ACC112 (cell line): ENCODE measurements around the gene AOPEP.
A peak's percentile ranks its signal among the peaks of the same experiment; 100 is the strongest.

Source experiments
- H2AFZ ChIP-seq: fragments of 200-600 bp; sonication (generic); one replicate; pipeline ENCODE4 v1.6.0; 2017; ENCODE audit warnings: antibody characterized with exemption, low read length; ENCODE audit not compliant: unreplicated experiment
- H3K27ac ChIP-seq: fragments of 200-600 bp; sonication (generic); 2 replicates; pipeline ENCODE4 v1.5.1; 2014; ENCODE audit warnings: low read depth, mild to moderate bottlenecking, antibody characterized with exemption, low read length, moderate library complexity
- H3K27me3 ChIP-seq: fragments of 200-600 bp; sonication (generic); 2 replicates; pipeline ENCODE4 v1.6.1; 2014; ENCODE audit warnings: mild to moderate bottlenecking, antibody characterized with exemption, low read length, moderate library complexity, mixed read lengths; ENCODE audit not compliant: insufficient read depth
- H3K36me3 ChIP-seq: fragments of 200-600 bp; sonication (generic); 2 replicates; pipeline ENCODE4 v1.6.1; 2016; ENCODE audit warnings: mild to moderate bottlenecking, antibody characterized with exemption, low read length, moderate library complexity, mixed read lengths; ENCODE audit not compliant: insufficient read depth
- H3K4me1 ChIP-seq: fragments of 200-600 bp; sonication (generic); one replicate; pipeline ENCODE4 v1.6.1; 2016; ENCODE audit warnings: low read length, mixed read lengths; ENCODE audit not compliant: insufficient read depth, unreplicated experiment, control insufficient read depth
- H3K4me3 ChIP-seq: fragments of 200-600 bp; sonication (generic); 2 replicates; pipeline ENCODE4 v1.5.1; 2014; ENCODE audit warnings: mild to moderate bottlenecking, low read depth, low read length
- H3K79me2 ChIP-seq: fragments of 200-600 bp; sonication (generic); one replicate; pipeline ENCODE4 v1.6.0; 2016; ENCODE audit warnings: low read length; ENCODE audit not compliant: control insufficient read depth, unreplicated experiment, insufficient read depth

Gene AOPEP

DNA sequence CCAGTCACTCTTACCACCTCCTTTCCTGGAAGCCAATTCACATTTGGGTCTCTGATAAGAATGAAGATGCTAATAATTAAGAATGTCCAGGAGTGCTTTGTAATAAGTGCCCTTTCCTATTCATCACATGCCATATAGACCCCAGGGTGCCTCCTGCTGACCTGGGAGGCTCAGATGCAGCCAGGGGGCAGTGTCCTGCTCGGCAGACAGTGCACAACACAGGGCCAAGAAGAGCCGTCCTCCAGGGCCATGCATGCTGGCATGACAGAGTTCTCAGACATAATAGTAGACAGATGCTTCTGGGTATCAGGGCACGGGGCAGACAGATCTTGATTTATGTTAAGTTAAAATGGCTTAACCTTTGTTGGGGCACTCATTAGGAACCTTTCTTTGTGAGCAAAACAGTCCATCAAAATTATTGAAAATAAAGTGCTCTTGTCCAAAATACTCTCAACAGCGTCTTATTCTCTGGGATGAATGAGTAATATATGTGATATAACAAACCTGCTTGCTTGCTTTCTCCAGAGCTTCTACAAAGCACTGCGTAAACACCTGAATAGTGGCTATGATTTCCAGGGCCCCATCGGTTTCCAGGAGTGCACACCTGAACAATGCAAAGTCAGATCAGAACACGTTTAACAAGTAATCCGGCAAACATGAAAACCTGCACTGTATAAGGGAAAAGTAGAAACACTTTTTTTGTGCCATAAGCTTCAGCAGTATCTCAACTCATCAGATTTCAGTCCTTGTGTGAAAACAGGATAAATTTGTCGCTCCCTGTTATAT lies 398.3 kb downstream of the AOPEP start:
- Histone ChIP-seq H2AFZ (no peak overlapping the region), H3K4me1 (no peaks in the 10 kb centered on the region), H3K36me3 (no peaks in the 10 kb centered on the region), H3K27ac (no peak overlapping the region), H3K27me3 (no peaks in the 10 kb centered on the region), H3K79me2 (no peaks in the 10 kb centered on the region), H3K4me3 (no peak overlapping the region)

DNA sequence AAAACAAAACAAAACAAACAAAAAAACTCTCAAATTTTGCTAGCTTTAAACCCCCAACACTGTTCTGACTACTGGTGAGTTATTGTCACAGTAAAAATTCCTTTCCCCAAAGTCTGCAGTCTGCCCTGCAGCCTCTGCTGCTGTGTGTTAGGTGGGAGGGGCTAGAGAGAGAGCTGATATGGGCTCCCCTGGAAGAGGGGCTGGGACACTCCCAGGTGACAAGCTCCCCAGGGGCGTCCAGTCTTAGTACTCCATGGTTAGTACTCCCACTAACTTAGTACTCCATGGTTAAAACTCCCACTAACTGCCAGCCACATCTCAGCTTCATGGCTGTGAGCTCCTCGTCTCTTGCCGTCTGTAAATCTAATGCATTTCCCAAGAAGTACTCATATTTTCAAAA lies 399.2 kb downstream of the AOPEP start:
- Histone ChIP-seq H3K27ac (no peak overlapping the region), H3K79me2 (no peaks in the 10 kb centered on the region), H3K27me3 (no peaks in the 10 kb centered on the region), H3K36me3 (no peaks in the 10 kb centered on the region), H3K4me3 (no peak overlapping the region), H3K4me1 (no peaks in the 10 kb centered on the region), H2AFZ (no peak overlapping the region)

DNA sequence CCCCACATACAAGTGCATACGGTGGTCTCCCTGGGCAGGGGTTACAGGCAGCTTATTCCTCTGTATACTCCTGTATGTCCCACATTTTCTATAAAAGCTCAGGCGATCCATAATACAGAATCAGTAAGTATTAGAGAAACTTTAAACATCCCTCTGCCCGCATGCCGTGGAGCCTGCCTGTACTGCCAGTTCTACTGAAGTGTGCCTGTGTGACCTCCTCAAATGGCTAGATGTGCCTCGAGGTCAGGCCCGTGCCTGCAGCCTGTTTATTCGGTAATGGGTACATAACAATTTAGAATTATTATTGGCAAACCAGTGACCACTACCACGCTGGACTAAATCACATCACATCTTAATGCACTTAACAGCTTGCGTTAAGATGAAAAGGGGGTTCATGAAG lies 400.2 kb downstream of the AOPEP start:
- no peaks in the 10 kb centered on the region for H3K79me2 ChIP-seq
- H3K4me1 ChIP-seq: no peaks in the 10 kb centered on the region
- H3K36me3 ChIP-seq: no peaks in the 10 kb centered on the region
- no peak overlapping the region for H2AFZ ChIP-seq
- no peak overlapping the region for H3K27ac ChIP-seq
- H3K4me3 ChIP-seq: no peak overlapping the region
- no peaks in the 10 kb centered on the region for H3K27me3 ChIP-seq

DNA sequence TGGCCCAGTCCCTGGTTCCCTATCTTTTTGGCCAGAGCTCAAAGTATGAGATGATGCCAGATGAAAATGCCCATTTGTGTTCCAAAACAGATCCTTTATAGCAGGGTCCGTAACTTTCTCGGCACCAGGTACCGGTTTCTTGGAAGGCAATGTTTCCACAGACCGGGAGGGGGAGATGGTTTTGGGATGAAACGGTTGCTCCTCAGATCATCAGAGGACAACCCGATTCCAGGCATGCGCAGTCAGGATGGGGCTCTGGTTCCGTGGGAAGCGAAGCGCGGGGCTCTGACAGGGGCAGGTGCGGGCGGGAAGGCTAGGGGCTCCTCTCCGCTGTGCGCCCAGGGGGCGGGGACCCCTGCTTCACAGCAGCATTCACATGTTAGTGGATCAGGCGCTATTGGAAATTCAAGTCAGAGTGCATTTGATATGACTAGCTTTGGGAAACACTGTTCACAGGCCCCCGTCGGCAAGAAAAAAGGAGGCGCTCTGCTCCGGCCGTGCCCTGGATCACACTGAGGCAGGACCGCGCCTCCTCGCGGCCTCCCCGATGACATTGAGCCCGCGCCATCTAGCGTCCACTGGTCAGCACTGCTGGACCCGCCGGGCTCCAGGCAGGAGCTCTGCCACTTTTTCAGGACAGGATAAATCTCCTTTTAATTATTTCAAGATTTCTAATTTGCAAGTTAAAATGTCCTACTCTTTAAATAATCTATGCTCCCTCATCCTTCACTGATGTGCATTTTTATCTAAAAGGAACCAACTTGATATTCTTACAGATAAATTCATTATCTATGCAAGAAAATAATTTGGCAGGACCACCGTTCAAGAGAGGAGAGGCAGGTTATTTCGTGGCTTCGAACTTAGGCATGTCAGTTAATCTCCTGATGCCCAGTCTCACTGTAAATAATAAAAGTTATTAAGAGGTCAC lies 401.0 kb downstream of the AOPEP start:
- Histone ChIP-seq H3K27ac (no peak overlapping the region), H3K4me3 (peak overlapping the region; percentile 69), H2AFZ (peak overlapping the region; percentile 63), H3K4me1 (no peaks in the 10 kb centered on the region), H3K27me3 (no peaks in the 10 kb centered on the region), H3K36me3 (no peaks in the 10 kb centered on the region), H3K79me2 (no peaks in the 10 kb centered on the region)

DNA sequence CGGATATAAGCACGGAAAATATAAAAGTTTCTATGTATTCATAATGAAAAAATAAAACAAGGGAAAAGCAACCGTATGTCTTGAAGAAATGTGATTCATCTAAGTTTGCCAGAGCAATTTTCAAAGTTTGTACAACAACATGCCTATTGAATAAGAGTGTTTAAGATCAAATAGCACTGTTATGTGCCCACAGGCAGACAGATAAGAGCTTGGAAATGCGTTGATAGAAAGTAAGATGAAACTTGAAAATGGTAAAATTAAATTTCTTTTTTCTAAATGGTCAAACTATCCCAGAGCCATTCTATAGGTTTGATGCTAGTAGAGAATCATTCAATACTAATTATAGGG lies 401.7 kb downstream of the AOPEP start:
- H3K4me3 ChIP-seq: no peak overlapping the region
- H3K27me3 ChIP-seq: no peaks in the 10 kb centered on the region
- no peak overlapping the region for H2AFZ ChIP-seq
- H3K36me3 ChIP-seq: no peaks in the 10 kb centered on the region
- no peaks in the 10 kb centered on the region for H3K79me2 ChIP-seq
- H3K4me1 ChIP-seq: no peaks in the 10 kb centered on the region
- no peak overlapping the region for H3K27ac ChIP-seq

DNA sequence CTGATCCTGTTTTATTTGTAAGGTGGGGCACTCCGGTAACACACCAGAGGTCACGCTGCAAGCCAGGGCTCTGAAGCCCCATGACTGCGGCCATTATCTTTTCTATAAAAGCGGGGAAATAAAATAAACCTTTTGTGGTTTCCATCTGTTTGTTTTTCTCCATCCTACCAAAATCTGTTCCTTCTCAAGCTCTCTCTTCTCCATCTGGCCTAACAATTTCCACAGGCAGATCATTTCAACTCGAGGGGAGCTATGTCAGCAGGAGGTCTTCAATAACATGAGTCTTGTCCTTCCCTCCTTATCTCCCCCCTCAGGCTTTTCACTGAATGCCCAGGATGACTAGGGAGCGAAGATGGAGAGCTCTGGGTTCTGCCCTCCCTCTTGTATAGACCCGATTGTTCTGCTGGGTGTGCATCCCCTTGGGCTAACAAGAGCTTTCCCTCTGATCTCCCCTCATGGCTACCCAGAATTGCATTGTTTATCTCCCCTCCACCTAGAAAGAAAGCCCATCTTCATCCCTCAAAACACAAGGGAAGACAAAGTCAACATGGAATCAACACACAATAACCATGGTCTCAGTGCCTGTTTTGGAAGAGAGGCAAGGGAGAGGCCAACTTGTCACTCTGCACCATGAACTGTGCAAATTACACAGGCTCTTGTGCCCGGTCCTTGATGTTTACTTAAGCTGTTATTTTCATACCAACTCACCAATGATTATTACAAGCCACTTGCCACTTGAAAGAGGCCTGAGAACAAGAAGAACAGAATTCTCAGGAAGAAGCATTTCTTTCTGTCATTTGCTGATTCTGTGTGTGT lies 403.2 kb downstream of the AOPEP start:
- Histone ChIP-seq H2AFZ (no peak overlapping the region), H3K79me2 (no peaks in the 10 kb centered on the region), H3K4me3 (no peak overlapping the region), H3K36me3 (no peaks in the 10 kb centered on the region), H3K4me1 (no peaks in the 10 kb centered on the region), H3K27me3 (no peaks in the 10 kb centered on the region), H3K27ac (no peak overlapping the region)

DNA sequence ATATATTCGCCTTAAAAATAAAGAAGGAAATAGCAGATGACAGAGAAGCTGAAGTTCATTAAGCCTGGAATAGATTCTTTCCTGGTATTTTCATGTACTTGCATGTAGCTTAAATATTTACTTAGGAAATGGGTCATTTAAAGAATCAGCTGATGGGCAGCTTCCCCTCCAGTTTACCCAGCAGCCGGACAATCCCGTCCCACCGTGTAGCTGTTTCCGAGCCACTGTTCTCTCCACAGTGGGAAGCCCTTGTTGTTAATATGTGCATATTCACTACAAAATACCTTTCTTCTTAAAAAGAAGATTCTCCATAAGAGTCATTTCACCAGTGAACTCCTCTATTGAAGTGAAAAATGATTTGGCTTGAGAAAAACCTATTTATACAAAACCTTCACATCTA lies 404.0 kb downstream of the AOPEP start:
- Histone ChIP-seq H2AFZ (no peak overlapping the region), H3K27ac (no peak overlapping the region), H3K27me3 (no peaks in the 10 kb centered on the region), H3K4me3 (no peak overlapping the region), H3K4me1 (no peaks in the 10 kb centered on the region), H3K79me2 (no peaks in the 10 kb centered on the region), H3K36me3 (no peaks in the 10 kb centered on the region)

DNA sequence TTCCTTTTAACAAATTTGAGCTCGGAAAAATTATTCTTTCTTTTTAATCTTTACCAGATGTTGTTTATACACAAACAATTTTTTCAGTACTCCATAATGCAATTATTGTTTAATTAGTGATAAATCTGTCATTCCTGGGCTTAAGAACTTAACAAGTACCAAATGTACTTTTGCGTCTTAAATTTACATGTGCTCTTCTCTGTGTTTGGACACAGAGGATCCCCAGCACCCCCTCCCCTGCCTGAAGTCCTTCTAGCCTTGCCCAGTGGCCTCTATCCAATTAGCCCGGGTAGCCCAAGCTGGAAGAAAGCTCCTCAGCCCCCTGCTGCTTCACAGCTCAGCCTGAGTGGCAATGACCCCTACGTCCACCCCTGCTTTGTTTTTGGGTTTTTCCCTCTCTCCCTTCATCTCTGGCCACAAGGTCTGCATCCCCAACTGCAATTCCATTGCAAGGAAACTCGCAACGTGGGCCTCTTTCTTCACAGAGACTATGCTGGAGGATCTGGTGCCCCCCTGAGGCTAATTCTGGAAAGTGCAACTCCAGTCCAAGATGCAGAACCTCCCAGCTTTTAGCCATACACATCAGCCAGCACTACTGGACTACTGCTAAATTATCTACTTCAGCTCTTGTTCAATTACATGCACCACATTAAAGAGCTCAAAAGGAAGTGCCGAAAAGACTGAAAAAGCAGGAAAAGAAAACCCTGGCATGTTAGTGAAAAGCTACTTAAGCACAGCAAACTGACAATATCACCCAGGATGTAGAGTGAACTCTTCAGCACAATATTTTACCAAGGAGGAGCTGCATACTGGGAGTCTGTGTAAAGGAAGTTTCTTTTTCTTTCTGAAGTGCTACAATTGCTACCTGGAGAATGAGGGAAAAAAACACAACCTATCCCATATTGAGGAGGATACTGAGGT lies 404.8 kb downstream of the AOPEP start:
- H3K36me3 ChIP-seq: no peaks in the 10 kb centered on the region
- H2AFZ ChIP-seq: no peak overlapping the region
- H3K27ac ChIP-seq: no peak overlapping the region
- H3K4me3 ChIP-seq: no peak overlapping the region
- H3K27me3 ChIP-seq: no peaks in the 10 kb centered on the region
- no peaks in the 10 kb centered on the region for H3K79me2 ChIP-seq
- H3K4me1 ChIP-seq: no peaks in the 10 kb centered on the region

DNA sequence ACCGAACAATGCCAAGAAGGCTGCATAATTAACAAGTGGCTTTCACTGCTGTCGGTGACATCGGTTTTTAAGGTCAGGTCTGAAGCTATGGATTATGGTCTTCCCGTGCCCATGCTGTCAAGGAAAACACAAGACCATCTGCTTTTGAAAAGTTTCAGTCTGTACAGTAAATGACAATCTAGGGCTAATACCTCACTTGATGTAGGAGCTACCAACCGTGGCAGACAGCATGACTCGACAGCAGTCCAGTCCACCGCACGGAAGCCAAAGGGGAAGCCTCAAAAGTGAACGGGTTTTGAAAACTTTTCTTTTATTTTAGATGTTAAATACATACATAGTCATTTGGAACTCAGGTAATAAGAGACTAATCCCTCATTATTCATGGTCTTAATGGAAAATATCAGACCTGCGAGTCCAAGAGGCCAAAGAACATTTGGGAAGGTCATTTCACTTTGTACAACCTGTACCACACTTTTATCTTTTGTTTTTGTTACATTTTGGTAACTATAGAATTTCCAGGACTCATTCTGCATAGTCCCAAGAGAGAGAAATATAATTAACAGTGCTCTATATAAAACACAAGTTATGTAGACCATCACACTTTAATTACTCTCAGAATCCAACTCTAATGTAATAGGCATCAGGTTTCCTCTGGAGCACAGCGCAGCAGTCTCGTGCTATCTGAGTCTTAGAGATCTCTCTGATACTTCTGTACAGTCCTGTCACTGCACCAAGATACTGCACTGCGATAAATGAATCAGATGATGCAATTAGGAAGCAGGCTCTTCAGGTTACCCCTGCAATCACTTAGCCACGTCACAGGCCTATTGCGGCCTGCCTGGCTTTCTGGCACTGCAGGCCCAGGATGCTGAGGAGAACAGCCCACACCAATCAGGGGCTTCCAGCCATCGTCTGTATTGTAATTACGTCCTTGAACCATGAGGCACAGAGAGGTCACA lies 406.1 kb downstream of the AOPEP start:
- no peaks in the 10 kb centered on the region for H3K79me2 ChIP-seq
- H3K36me3 ChIP-seq: no peaks in the 10 kb centered on the region

More for the DNA sequence above, 406.1 kb downstream of the AOPEP start:
- H3K27ac ChIP-seq: no peak overlapping the region
- no peaks in the 10 kb centered on the region for H3K27me3 ChIP-seq
- no peak overlapping the region for H2AFZ ChIP-seq
- no peaks in the 10 kb centered on the region for H3K4me1 ChIP-seq
- no peak overlapping the region for H3K4me3 ChIP-seq
